Esophagus muscularis mucosa (tissue), 4 donors: ENCODE data around the gene GRM4.

ENCODE experiments used
- CTCF ChIP-seq, 3 experiments: fragments of 200-600 bp in 2 of 3; fragments of 450-650 bp in 1 of 3; sonication (generic) in 2 of 3; IDR thresholded peaks; one replicate each; pipeline ENCODE4 v1.5.1; 2017 to 2019; ENCODE audit warnings: antibody characterized with exemption in 3 of 3, mild to moderate bottlenecking in 2 of 3, moderate library complexity in 1 of 3
- EP300 ChIP-seq: sonication (generic); formaldehyde crosslinking; IDR thresholded peaks from one replicate; pipeline ENCODE4 v1.6.1; 2017; ENCODE audit warnings: antibody characterized with exemption
- POLR2A ChIP-seq: fragments of 450-650 bp; IDR thresholded peaks from one replicate; pipeline ENCODE4 v1.6.1; 2017; ENCODE audit warnings: antibody characterized with exemption, moderate library complexity, mild to moderate bottlenecking, low read depth

GRCh38 chr6:33971580-33971979 is 174.3 kb downstream of the GRM4 start:
- TF ChIP-seq POLR2A (no peak), CTCF (IDR thresholded peaks at IDR 0.05) (no peak), EP300 (no peak)
